Measurements from ENCODE around the gene IFNLR1.

IFNLR1 gene

GRCh38 chr1:24126672-24127023, 60.4 kb downstream of the IFNLR1 start:
- no peak for FAIRE-seq
- DNase-seq (ENCODE audit: insufficient read length, low spot score) = no peak

- FAIRE-seq (peak; percentile 81), DNase-seq (ENCODE audit: insufficient read length, low spot score) (no peak)
These were observed 60.9 kb downstream of the IFNLR1 start for GRCh38 chr1:24126018-24126671.

- DNase-seq (ENCODE audit: insufficient read length, low spot score) (no peak), FAIRE-seq (no peak)
These were observed 61.6 kb downstream of the IFNLR1 start for GRCh38 chr1:24125456-24125855.

GRCh38 chr1:24124980-24125379, 62.1 kb downstream of the IFNLR1 start:
- no peak for FAIRE-seq
- DNase-seq (ENCODE audit: insufficient read length, low spot score) = no peak

- FAIRE-seq (no peak), DNase-seq (ENCODE audit: insufficient read length, low spot score) (no peak)
These were observed 63.5 kb downstream of the IFNLR1 start for GRCh38 chr1:24123611-24124010.

- DNase-seq (ENCODE audit: insufficient read length, low spot score) (no peak), FAIRE-seq (no peak)
These were observed 64.3 kb downstream of the IFNLR1 start for GRCh38 chr1:24122776-24123175.

- DNase-seq (ENCODE audit: insufficient read length, low spot score) (no peak), FAIRE-seq (no peak)
These were observed 65.7 kb downstream of the IFNLR1 start for GRCh38 chr1:24121406-24121805.

GRCh38 chr1:24120965-24121364, 66.1 kb downstream of the IFNLR1 start:
- DNase-seq (ENCODE audit: insufficient read length, low spot score) = no peak
- no peak for FAIRE-seq

- no peak for DNase-seq (ENCODE audit: insufficient read length, low spot score)
- FAIRE-seq = no peak
These were observed 67.0 kb downstream of the IFNLR1 start for GRCh38 chr1:24119859-24120756.

- DNase-seq (ENCODE audit: insufficient read length, low spot score) = no peak
- no peak for FAIRE-seq
These were observed 67.6 kb downstream of the IFNLR1 start for GRCh38 chr1:24119489-24119858.

- FAIRE-seq (no peak), DNase-seq (ENCODE audit: insufficient read length, low spot score) (no peak)
These were observed 68.5 kb downstream of the IFNLR1 start for GRCh38 chr1:24118410-24119242.

- no peak for FAIRE-seq
- DNase-seq (ENCODE audit: insufficient read length, low spot score) = peak; percentile 53
These were observed 69.2 kb downstream of the IFNLR1 start for GRCh38 chr1:24117722-24118409.

- no peak for DNase-seq (ENCODE audit: insufficient read length, low spot score)
- no peak for FAIRE-seq
These were observed 70.0 kb downstream of the IFNLR1 start for GRCh38 chr1:24117132-24117531.

GRCh38 chr1:24114753-24115152, 72.3 kb downstream of the IFNLR1 start:
- FAIRE-seq (no peak), DNase-seq (ENCODE audit: insufficient read length, low spot score) (no peak)

- DNase-seq (ENCODE audit: insufficient read length, low spot score) (no peak), FAIRE-seq (no peak)
These were observed 73.5 kb downstream of the IFNLR1 start for GRCh38 chr1:24113641-24114033.

GRCh38 chr1:24111996-24112779, 74.9 kb downstream of the IFNLR1 start, which contains the start of gene MYOM3:
Gene MYOM3, minus strand, starts transcription at chr1:24112135. Its CDS starts 3,499 bp downstream, at chr1:24108636.
- peak; percentile 73 for DNase-seq (ENCODE audit: insufficient read length, low spot score)
- peak; percentile 80 for FAIRE-seq

GRCh38 chr1:24111262-24111995, 75.7 kb downstream of the IFNLR1 start:
- DNase-seq (ENCODE audit: insufficient read length, low spot score) (no peak), FAIRE-seq (no peak)

- DNase-seq (ENCODE audit: insufficient read length, low spot score) (no peak), FAIRE-seq (no peak)
These were observed 76.3 kb downstream of the IFNLR1 start for GRCh38 chr1:24110642-24111261.
